A673 (cell line): ENCODE results near the gene TMEM184B. TPM values are rescaled to one million over a fixed set of nuclear protein-coding genes. Genes with fewer than 3 reads are reported as not detected.

Source experiments
- BruUV-seq: library from RNA; stranded (reverse); fragments of 400-500 nt; replicated peaks from 2 replicates; lab custom pipeline; 2021; lab: Mats Ljungman, UMichigan
- CTCF ChIA-PET: fragments of 300-600 bp; sonication (Branson Sonifier 250); formaldehyde crosslinking; loops from one replicate; lab custom pipeline; 2022; ENCODE audit warnings: antibody characterized with exemption; lab: Charles Lee
- POLR2A ChIA-PET: fragments of 300-600 bp; sonication (Branson Sonifier 250); formaldehyde crosslinking; loops from one replicate; lab custom pipeline; 2022; ENCODE audit warnings: antibody characterized with exemption; ENCODE audit not compliant: low non-redundant PET; lab: Charles Lee
- DNase-seq: peaks from one replicate; pipeline ENCODE4 v3.0.0-alpha.2; 2015; ENCODE audit warnings: low spot score
- H3K27ac ChIP-seq: fragments of 200-600 bp; sonication (generic); 2 replicates; pipeline ENCODE4 v1.5.1; 2016; ENCODE audit warnings: mixed run types, low read depth, mild to moderate bottlenecking, mixed read lengths, antibody characterized with exemption, low read length; ENCODE audit not compliant: poor library complexity, severe bottlenecking
- H3K27me3 ChIP-seq: fragments of 200-600 bp; sonication (generic); replicated peaks from 2 replicates; pipeline ENCODE4 v1.6.1; 2017; ENCODE audit warnings: mixed run types, low read depth, mild to moderate bottlenecking, mixed read lengths, antibody characterized with exemption, low read length; ENCODE audit not compliant: insufficient read depth, poor library complexity
- H3K36me3 ChIP-seq: fragments of 200-600 bp; sonication (generic); 2 replicates; pipeline ENCODE4 v1.6.1; 2016; ENCODE audit warnings: mixed run types, mild to moderate bottlenecking, mixed read lengths, antibody characterized with exemption, low read length; ENCODE audit not compliant: insufficient read depth, poor library complexity, severe bottlenecking
- H3K4me1 ChIP-seq: fragments of 200-600 bp; sonication (generic); 2 replicates; pipeline ENCODE4 v1.6.1; 2017; ENCODE audit warnings: mixed run types, mild to moderate bottlenecking, mixed read lengths, antibody characterized with exemption, low read length; ENCODE audit not compliant: insufficient read depth, poor library complexity, severe bottlenecking
- H3K4me3 ChIP-seq: fragments of 200-600 bp; sonication (generic); 2 replicates; pipeline ENCODE4 v1.5.1; 2016; ENCODE audit warnings: low read depth, mixed run types, mild to moderate bottlenecking, mixed read lengths, low read length; ENCODE audit not compliant: poor library complexity, severe bottlenecking
- H3K9me3 ChIP-seq: fragments of 200-600 bp; sonication (generic); 2 replicates; pipeline ENCODE4 v1.6.1; 2016; ENCODE audit warnings: mixed run types, low read depth, mild to moderate bottlenecking, mixed read lengths, antibody characterized with exemption, low read length; ENCODE audit not compliant: poor library complexity, severe bottlenecking
- EZH2 ChIP-seq: fragments of 200-600 bp; sonication (generic); IDR thresholded peaks from 2 replicates; pipeline ENCODE4 v1.6.1; 2017; ENCODE audit warnings: borderline replicate concordance, low read depth, mild to moderate bottlenecking, mixed read lengths, antibody characterized with exemption, low read length; ENCODE audit not compliant: poor library complexity, severe bottlenecking
- intact Hi-C: fragments of 100-400 bp; cut with micrococcal nuclease; formaldehyde crosslinking; loops from one replicate; pipeline ENCODE4 v1.10.0; 2022; ENCODE audit not compliant: unreplicated experiment
- total RNA-seq: library from RNA; stranded (reverse); gene quantifications from 2 replicates; pipeline ENCODE4 v1.2.3, GENCODE V29; 2021
- TF ChIP-seq, protein P1 (sequence below): fragments of 300-800, 200-600 bp; sonication (generic); conservative IDR thresholded peaks from 2 replicates; pipeline ENCODE4 v1.5.1; 2017; ENCODE audit warnings: low read depth, mild to moderate bottlenecking, antibody characterized with exemption, low read length, moderate library complexity, mixed read lengths

Gene TMEM184B
- total RNA-seq, 1 experiment from 2014 or later: 50.9 TPM

DNA sequence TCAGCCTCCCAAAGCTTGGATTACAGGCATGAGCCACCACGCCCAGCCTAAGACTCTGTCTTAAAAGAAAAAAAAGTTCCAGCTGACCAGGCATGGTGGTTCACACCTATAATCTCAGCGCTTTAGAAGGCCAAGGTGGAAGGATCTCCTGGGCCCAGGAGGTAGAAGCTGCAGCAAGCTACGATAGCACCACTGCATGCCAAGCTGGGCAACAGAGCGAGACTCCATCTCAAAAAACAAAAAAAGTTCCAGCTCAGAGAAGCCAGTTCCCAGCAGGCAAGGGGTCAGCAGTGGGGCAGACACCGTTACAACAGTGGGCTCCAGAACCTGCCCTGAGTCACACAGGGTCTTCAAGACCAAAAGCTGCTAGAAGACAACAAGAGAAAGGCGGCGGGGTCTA, 3.3 kb downstream of the TMEM184B start:
- no TSS peak for BruUV-seq
- TF ChIP-seq, protein P1, sequence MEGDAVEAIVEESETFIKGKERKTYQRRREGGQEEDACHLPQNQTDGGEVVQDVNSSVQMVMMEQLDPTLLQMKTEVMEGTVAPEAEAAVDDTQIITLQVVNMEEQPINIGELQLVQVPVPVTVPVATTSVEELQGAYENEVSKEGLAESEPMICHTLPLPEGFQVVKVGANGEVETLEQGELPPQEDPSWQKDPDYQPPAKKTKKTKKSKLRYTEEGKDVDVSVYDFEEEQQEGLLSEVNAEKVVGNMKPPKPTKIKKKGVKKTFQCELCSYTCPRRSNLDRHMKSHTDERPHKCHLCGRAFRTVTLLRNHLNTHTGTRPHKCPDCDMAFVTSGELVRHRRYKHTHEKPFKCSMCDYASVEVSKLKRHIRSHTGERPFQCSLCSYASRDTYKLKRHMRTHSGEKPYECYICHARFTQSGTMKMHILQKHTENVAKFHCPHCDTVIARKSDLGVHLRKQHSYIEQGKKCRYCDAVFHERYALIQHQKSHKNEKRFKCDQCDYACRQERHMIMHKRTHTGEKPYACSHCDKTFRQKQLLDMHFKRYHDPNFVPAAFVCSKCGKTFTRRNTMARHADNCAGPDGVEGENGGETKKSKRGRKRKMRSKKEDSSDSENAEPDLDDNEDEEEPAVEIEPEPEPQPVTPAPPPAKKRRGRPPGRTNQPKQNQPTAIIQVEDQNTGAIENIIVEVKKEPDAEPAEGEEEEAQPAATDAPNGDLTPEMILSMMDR: no peak
- TF ChIP-seq EZH2: no peak
- no peaks in the 10 kb centered on the region for H3K36me3 ChIP-seq
- ChIA-PET CTCF (no interaction called here), POLR2A (no interaction called here)
- H3K4me3 ChIP-seq: no peak overlapping the region
- peaks cover 8% of the 10 kb centered on the region for H3K4me1 ChIP-seq
- H3K9me3 ChIP-seq: no peaks in the 10 kb centered on the region
- no peak for DNase-seq
- no peak overlapping the region for H3K27ac ChIP-seq
- intact Hi-C loops: no loop called here
- no peaks in the 10 kb centered on the region for H3K27me3 ChIP-seq

DNA sequence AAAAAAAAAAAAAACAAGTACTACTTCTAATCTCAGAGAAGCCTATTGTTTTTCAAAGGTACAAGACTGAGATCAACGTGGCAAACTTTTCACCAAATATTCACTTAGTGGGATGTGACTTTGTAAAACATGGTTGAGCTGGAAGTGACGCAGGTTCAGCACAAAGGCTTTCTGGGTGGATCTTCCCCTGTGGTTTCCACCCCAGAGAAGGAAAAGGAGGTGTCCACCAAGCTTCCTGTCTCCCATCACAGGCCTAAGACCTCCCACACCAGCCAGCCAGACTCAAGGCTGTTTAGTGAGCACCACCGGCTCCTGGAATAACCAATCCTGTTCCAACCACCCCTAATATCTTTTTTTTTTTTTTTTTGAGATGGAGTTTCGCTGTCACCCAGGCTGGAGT, 5.7 kb downstream of the TMEM184B start:
- POLR2A ChIA-PET: no interaction called here
- Histone ChIP-seq H3K4me1 (peaks cover 8% of the 10 kb centered on the region), H3K27me3 (no peaks in the 10 kb centered on the region), H3K9me3 (no peaks in the 10 kb centered on the region), H3K36me3 (no peaks in the 10 kb centered on the region), H3K27ac (no peak overlapping the region), H3K4me3 (no peak overlapping the region)
- intact Hi-C loops: no loop called here
- CTCF ChIA-PET: no interaction called here
- no peak for DNase-seq
- no TSS peak for BruUV-seq
- TF ChIP-seq EZH2: no peak
- TF ChIP-seq, protein P1: no peak

DNA sequence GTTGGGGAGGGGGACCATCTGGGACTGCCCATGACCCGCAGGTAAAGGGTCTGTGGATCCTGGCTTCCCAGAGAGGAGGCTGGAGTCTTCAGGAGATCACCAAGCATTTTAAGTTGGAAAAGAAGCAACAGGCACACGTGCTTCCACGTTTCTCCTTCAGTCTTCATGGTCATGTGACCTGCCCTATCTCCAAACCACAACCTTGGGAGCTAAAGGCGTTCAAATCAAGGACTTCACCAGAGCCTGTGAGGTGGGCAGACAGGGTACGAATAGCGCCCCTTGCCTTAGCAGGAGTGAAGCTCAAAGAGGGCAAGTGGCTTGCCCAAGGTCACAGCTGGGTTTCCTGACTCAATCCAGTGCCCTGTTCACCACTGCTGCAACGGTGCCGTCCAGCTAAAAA, 6.7 kb downstream of the TMEM184B start:
- Histone ChIP-seq H3K27ac (no peak overlapping the region), H3K9me3 (no peaks in the 10 kb centered on the region), H3K36me3 (no peaks in the 10 kb centered on the region), H3K4me1 (no peaks in the 10 kb centered on the region), H3K4me3 (no peak overlapping the region), H3K27me3 (no peaks in the 10 kb centered on the region)
- no TSS peak for BruUV-seq
- TF ChIP-seq, protein P1: no peak
- TF ChIP-seq EZH2: no peak
- POLR2A ChIA-PET: no interaction called here
- CTCF ChIA-PET: no interaction called here
- intact Hi-C loops: no loop called here
- no peak for DNase-seq
